GM19397 (cell line): ENCODE measurements around the gene METTL16.

Experiments used
- ATAC-seq: cut with Tn5 transposase; IDR thresholded peaks from one replicate; pipeline ENCODE4 v1.9.1; 2021; ENCODE audit warnings: mild to moderate bottlenecking, moderate library complexity; ENCODE audit not compliant: unreplicated experiment

Gene METTL16

GRCh38 chr17:2397247-2398171 lies 114.2 kb downstream of the METTL16 start:
- no peak for ATAC-seq

GRCh38 chr17:2396568-2397246 lies 115.0 kb downstream of the METTL16 start:
- no peak for ATAC-seq

GRCh38 chr17:2396192-2396567 lies 115.5 kb downstream of the METTL16 start:
- no peak for ATAC-seq

- no peak for ATAC-seq
Measured at GRCh38 chr17:2395258-2396181, 116.2 kb downstream of the METTL16 start.

- ATAC-seq, result no peak
Measured at GRCh38 chr17:2394775-2395201, 116.9 kb downstream of the METTL16 start.

- ATAC-seq, result no peak
Measured at GRCh38 chr17:2393954-2394749, 117.5 kb downstream of the METTL16 start.

- peak; percentile 36 for ATAC-seq
Measured at GRCh38 chr17:2393174-2393953, 118.3 kb downstream of the METTL16 start.

GRCh38 chr17:2392252-2393173 lies 119.2 kb downstream of the METTL16 start:
- ATAC-seq, result peak; percentile 57

GRCh38 chr17:2391597-2392251 lies 120.0 kb downstream of the METTL16 start:
- no peak for ATAC-seq

GRCh38 chr17:2390199-2390836 lies 121.4 kb downstream of the METTL16 start:
- no peak for ATAC-seq

- no peak for ATAC-seq
Measured at GRCh38 chr17:2388683-2389055, 123.0 kb downstream of the METTL16 start.

- no peak for ATAC-seq
Measured at GRCh38 chr17:2388020-2388682, 123.5 kb downstream of the METTL16 start.

GRCh38 chr17:2387086-2388019 lies 124.3 kb downstream of the METTL16 start:
- ATAC-seq, result no peak

- no peak for ATAC-seq
Measured at GRCh38 chr17:2386400-2387085, 125.1 kb downstream of the METTL16 start.
